ENCODE results near the gene SPTA1.

DNA sequence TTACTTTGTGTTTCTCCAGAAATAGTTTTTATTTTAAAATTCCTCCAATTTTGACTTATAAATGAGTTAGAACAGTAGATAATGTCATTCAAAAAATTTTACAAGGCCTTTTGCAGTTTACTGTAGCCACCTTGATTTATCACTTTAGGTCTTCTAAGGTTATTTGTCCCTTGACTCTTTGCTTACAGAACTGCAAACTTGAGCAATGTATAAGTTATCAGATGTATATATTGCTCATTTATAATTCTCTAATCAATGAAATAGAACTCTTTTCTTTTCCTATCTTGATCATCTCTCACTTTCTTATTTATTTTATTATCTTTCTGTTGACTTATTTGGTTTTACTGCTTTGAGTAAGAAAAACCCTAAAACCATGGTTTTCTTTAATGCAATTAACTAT lies 5.8 kb upstream of the SPTA1 start:
- TF ChIP-seq POLR2A (IDR thresholded peaks at IDR 0.05; ENCODE audit: low read depth, low read length), result no peak
- TF ChIP-seq, protein P1, sequence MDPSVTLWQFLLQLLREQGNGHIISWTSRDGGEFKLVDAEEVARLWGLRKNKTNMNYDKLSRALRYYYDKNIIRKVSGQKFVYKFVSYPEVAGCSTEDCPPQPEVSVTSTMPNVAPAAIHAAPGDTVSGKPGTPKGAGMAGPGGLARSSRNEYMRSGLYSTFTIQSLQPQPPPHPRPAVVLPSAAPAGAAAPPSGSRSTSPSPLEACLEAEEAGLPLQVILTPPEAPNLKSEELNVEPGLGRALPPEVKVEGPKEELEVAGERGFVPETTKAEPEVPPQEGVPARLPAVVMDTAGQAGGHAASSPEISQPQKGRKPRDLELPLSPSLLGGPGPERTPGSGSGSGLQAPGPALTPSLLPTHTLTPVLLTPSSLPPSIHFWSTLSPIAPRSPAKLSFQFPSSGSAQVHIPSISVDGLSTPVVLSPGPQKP (IDR thresholded peaks at IDR 0.05; ENCODE audit: borderline replicate concordance, low read depth, low read length), result no peak
- TF ChIP-seq, protein P2, sequence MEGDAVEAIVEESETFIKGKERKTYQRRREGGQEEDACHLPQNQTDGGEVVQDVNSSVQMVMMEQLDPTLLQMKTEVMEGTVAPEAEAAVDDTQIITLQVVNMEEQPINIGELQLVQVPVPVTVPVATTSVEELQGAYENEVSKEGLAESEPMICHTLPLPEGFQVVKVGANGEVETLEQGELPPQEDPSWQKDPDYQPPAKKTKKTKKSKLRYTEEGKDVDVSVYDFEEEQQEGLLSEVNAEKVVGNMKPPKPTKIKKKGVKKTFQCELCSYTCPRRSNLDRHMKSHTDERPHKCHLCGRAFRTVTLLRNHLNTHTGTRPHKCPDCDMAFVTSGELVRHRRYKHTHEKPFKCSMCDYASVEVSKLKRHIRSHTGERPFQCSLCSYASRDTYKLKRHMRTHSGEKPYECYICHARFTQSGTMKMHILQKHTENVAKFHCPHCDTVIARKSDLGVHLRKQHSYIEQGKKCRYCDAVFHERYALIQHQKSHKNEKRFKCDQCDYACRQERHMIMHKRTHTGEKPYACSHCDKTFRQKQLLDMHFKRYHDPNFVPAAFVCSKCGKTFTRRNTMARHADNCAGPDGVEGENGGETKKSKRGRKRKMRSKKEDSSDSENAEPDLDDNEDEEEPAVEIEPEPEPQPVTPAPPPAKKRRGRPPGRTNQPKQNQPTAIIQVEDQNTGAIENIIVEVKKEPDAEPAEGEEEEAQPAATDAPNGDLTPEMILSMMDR (conservative IDR thresholded peaks at IDR 0.05; ENCODE audit: low read depth, low read length), result no peak
- no peak for TF ChIP-seq CEBPB (IDR thresholded peaks at IDR 0.05; ENCODE audit: low read depth, low read length)
- no peak for TF ChIP-seq RAD21 (IDR thresholded peaks at IDR 0.05; ENCODE audit: low read length)

All from IMR-90 (cell line).